RWPE1 (cell line): ENCODE results near the gene HOXB4.
A peak's percentile ranks its signal among the peaks of the same experiment; 100 is the strongest.

Experiments
- CTCF ChIA-PET: fragments of 350-600 bp; sonication (Branson Sonifier 250); formaldehyde crosslinking; extraction: SDS; loops from one replicate; lab custom pipeline; 2021; lab: Yijun Ruan, JAX
- POLR2A ChIA-PET: fragments of 400-600 bp; formaldehyde crosslinking; extraction: SDS; loops from one replicate; lab custom pipeline; 2020; ENCODE audit warnings: antibody characterized with exemption; ENCODE audit not compliant: low non-redundant PET; lab: Yijun Ruan, JAX
- DNase-seq: peaks from one replicate; pipeline ENCODE4 v3.0.0; 2012; ENCODE audit warnings: low spot score
- H3K27ac ChIP-seq: fragments of 450-650 bp; 2 replicates; pipeline ENCODE4 v1.5.1; 2017
- CTCF ChIP-seq: fragments of 450-650 bp; conservative IDR thresholded peaks from 2 replicates; pipeline ENCODE4 v1.5.1; 2017; ENCODE audit warnings: low read depth, mild to moderate bottlenecking

HOXB4 gene

DNA sequence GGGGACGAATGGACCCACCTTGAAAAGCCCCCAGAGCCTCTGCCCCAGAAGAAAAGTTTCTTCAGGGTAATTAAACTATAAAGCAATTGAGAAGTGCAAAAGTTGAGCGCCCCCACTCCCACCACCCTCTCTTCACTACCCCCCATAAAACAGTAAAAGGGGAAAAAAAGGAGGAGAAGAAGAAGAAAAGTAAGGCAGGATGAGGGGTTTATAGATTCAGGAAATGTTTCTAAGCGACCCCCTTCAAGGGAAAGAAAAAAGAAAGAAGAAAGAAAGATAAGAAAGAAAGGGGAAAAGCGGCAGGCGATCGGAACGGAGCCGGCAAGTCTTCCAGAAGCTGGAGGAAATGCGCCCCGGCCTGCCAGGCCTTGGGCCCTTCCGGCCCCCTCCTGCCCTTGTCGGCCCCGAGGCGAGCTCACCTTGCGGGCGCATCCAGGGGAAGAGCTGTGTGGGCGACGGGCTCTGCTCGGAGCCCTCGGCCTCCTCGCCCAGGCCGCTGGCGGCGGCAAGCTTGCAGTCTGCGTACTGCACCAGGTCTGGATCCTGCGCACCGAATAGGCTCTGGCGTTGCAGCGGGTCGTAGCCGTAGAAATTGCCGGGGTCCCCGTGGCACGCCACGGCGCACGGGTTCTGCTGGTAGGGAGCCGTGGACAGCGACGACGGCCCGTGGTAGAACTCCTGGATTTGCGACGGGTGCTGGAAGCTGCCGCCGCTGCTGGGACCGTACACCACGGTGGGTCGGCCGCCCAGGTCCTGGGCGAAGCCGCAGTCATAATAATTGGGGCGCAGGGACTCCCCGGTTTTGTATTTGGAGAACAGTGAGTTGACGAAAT, 35.9 kb upstream of the HOXB4 start:
- ChIA-PET POLR2A (no interaction called here), CTCF (interaction anchor here (0.5 to 1.2 kb wide), 8 partner anchors 13 to 531 kb away, joined by 3 to 4 read pairs (median 3); no protein-coding TSS in a partner anchor)
- H3K27ac ChIP-seq: no peak overlapping the region
- DNase-seq: no peak
- no peak for TF ChIP-seq CTCF

DNA sequence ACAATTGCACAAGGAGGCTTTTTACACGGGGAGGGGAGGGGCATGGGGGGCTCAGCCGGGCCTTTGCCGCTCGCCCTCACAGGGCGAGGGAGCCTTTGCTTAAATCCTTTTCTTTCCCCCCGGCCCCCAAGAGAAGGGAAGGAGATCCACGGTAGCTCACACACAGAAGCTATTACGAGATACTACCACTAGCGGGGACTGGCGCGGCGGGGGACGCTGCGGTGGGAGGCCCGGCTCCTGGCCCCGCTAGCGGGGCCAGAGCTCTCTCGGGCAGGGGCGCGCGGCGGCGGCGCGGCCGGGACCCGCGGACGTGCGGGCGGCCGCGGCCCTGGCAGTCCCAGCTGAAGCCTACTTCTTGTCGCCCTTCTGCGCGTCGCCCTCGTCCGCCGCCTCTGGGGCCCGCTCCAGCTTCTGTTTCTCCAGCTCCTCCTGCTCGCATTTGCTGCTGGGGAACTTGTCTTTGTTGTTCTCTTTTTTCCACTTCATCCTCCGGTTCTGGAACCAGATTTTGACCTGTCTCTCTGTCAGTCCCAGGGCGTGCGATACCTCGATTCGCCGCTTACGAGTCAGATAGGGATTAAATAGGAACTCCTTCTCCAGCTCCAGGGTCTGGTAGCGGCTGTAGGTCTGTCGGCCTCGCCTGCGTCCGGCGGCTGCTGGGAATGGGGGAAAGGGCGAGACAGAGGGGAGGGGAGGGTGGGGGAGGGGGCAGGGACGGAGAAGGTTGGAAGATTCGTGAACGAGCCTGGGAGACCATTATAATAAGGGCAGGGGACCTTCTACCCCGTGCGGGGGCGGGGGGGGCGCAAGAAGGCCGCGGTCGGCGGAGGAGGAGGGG, 34.9 kb upstream of the HOXB4 start:
- POLR2A ChIA-PET: interaction anchor here (0.6 kb wide), 1 partner anchor 12 kb away, joined by 3 read pairs; no protein-coding TSS in a partner anchor
- CTCF ChIA-PET: interaction anchor here (0.6 to 1.2 kb wide), 8 partner anchors 13 to 382 kb away, joined by 3 to 5 read pairs (median 4); partner anchors contain the start of gene HOXB9
- H3K27ac ChIP-seq: peak overlapping the region; percentile 92
- no peak for DNase-seq
- TF ChIP-seq CTCF: peak; percentile 66

DNA sequence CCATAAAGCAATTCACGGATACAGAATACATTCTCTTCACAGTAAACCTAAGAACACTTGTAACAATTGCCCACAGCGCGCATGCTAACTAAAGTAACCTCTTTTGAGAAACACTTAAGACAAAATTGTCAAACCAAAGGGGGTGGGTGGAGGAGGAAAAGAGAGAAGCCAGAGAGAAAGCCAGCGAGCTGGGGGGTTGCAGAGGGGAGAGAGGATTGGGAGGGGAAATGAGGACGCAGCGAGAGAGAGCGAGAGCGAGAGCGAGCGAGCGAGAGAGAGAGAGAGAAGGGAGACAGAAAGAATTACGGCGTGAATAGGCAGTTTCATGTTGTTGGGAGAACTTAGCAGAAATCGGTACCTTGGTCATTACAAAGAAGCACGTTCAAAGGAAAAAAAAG, 34.3 kb upstream of the HOXB4 start:
- ChIA-PET POLR2A (no interaction called here), CTCF (interaction anchor here (0.6 to 1.1 kb wide), 7 partner anchors 13 to 381 kb away, joined by 3 to 5 read pairs (median 4); partner anchors contain the start of gene HOXB9)
- DNase-seq: no peak
- no peak for TF ChIP-seq CTCF
- peak overlapping the region; percentile 92 for H3K27ac ChIP-seq

DNA sequence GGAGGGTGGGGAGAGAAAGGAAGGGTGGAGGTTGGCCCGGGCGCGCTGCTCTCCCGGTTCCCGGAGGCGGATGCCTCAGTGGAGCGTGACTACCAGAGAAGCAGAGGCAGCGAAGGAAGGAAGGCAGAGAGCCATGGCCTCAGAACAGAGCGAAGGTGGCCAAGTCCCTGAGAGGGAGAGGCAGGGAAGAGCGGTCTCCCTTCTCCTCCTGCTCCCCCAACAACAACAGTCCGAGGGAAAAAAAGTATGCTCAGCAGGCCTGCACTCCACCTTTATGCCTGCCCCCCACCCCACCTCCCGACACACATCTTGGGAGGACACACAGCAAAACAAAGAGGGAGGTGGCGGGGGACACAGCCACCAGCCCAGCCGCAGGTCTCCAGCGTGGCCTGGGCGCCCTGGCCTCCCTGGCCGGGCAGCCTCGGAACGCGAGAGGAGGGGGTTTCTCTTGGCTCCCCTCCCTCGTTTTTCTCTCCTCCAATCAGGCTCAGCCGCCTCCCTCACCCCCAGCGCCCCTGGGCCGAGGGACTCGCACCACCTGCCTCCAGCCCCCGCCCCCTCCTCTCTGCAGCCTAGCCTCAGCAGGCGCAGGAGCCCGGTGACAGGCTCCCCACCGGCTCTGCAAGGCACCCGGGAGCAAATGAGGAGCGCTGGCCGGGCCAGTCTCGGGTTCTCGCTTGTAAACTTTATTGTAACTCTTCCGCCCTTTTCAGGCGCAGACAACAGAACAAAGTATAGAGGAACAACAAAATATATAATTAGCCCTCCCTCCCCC, 33.7 kb upstream of the HOXB4 start:
- DNase-seq: no peak
- TF ChIP-seq CTCF: no peak
- H3K27ac ChIP-seq: peak overlapping the region; percentile 92
- CTCF ChIA-PET: interaction anchor here (0.6 to 0.7 kb wide), 2 partner anchors 301 to 381 kb away, joined by 3 to 5 read pairs; no protein-coding TSS in a partner anchor
- POLR2A ChIA-PET: no interaction called here

- TF ChIP-seq CTCF: no peak
- H3K27ac ChIP-seq: peak overlapping the region; percentile 92
- ChIA-PET POLR2A (no interaction called here), CTCF (no interaction called here)
- DNase-seq: no peak
These were observed 33.1 kb upstream of the HOXB4 start for GRCh38 chr17:48611213-48611612.
